ENCODE data around the gene ORC2.

Gene ORC2

GRCh38 chr2:200939832-200940231, 23.6 kb downstream of the ORC2 start:
- TF ChIP-seq USF1 (IDR thresholded peaks at IDR 0.05) (no peak), RAD21 (IDR thresholded peaks at IDR 0.05; ENCODE audit: low read depth) (no peak), FOXM1 (IDR thresholded peaks at IDR 0.05; ENCODE audit: borderline replicate concordance, low read depth) (no peak), EGR1 (IDR thresholded peaks at IDR 0.05) (no peak), CREB1 (IDR thresholded peaks at IDR 0.05; ENCODE audit: low read depth) (no peak), YY1 (IDR thresholded peaks at IDR 0.05; ENCODE audit: low read depth) (no peak), TEAD4 (IDR thresholded peaks at IDR 0.05) (no peak), EP300 (IDR thresholded peaks at IDR 0.05; ENCODE audit: borderline replicate concordance) (no peak), TCF12 (IDR thresholded peaks at IDR 0.05; ENCODE audit: low read depth) (no peak), REST (IDR thresholded peaks at IDR 0.05; ENCODE audit: low read depth) (no peak), MAX (IDR thresholded peaks at IDR 0.05) (no peak), NFIC (IDR thresholded peaks at IDR 0.05) (no peak), CEBPB (IDR thresholded peaks at IDR 0.05) (no peak), TAF1 (IDR thresholded peaks at IDR 0.05; ENCODE audit: low read depth) (no peak), ZBTB7A (IDR thresholded peaks at IDR 0.05; ENCODE audit: low read depth) (no peak)

- TF ChIP-seq NFIC (IDR thresholded peaks at IDR 0.05) (no peak), TAF1 (IDR thresholded peaks at IDR 0.05; ENCODE audit: low read depth) (no peak), EP300 (IDR thresholded peaks at IDR 0.05; ENCODE audit: borderline replicate concordance) (no peak), TEAD4 (IDR thresholded peaks at IDR 0.05) (no peak), REST (IDR thresholded peaks at IDR 0.05; ENCODE audit: low read depth) (no peak), FOXM1 (IDR thresholded peaks at IDR 0.05; ENCODE audit: borderline replicate concordance, low read depth) (no peak), ZBTB7A (IDR thresholded peaks at IDR 0.05; ENCODE audit: low read depth) (no peak), EGR1 (IDR thresholded peaks at IDR 0.05) (no peak), MAX (IDR thresholded peaks at IDR 0.05) (no peak), TCF12 (IDR thresholded peaks at IDR 0.05; ENCODE audit: low read depth) (no peak), RAD21 (IDR thresholded peaks at IDR 0.05; ENCODE audit: low read depth) (no peak), USF1 (IDR thresholded peaks at IDR 0.05) (no peak), CREB1 (IDR thresholded peaks at IDR 0.05; ENCODE audit: low read depth) (no peak), YY1 (IDR thresholded peaks at IDR 0.05; ENCODE audit: low read depth) (no peak), CEBPB (IDR thresholded peaks at IDR 0.05) (no peak)
Measured at GRCh38 chr2:200930947-200931626, 32.4 kb downstream of the ORC2 start.

GRCh38 chr2:200929334-200930249, 33.9 kb downstream of the ORC2 start:
- no peak for TF ChIP-seq NFIC (IDR thresholded peaks at IDR 0.05)

- no peak for TF ChIP-seq TEAD4 (IDR thresholded peaks at IDR 0.05)
- TF ChIP-seq CREB1 (IDR thresholded peaks at IDR 0.05; ENCODE audit: low read depth) = no peak
- no peak for TF ChIP-seq EP300 (IDR thresholded peaks at IDR 0.05; ENCODE audit: borderline replicate concordance)
- TF ChIP-seq TAF1 (IDR thresholded peaks at IDR 0.05; ENCODE audit: low read depth) = no peak
- TF ChIP-seq MAX (IDR thresholded peaks at IDR 0.05) = no peak
- no peak for TF ChIP-seq EGR1 (IDR thresholded peaks at IDR 0.05)
- no peak for TF ChIP-seq ZBTB7A (IDR thresholded peaks at IDR 0.05; ENCODE audit: low read depth)
- TF ChIP-seq CEBPB (IDR thresholded peaks at IDR 0.05) = no peak
- no peak for TF ChIP-seq RAD21 (IDR thresholded peaks at IDR 0.05; ENCODE audit: low read depth)
- TF ChIP-seq YY1 (IDR thresholded peaks at IDR 0.05; ENCODE audit: low read depth) = no peak
- no peak for TF ChIP-seq FOXM1 (IDR thresholded peaks at IDR 0.05; ENCODE audit: borderline replicate concordance, low read depth)
- no peak for TF ChIP-seq REST (IDR thresholded peaks at IDR 0.05; ENCODE audit: low read depth)
- no peak for TF ChIP-seq TCF12 (IDR thresholded peaks at IDR 0.05; ENCODE audit: low read depth)
- TF ChIP-seq NFIC (IDR thresholded peaks at IDR 0.05) = no peak
- TF ChIP-seq USF1 (IDR thresholded peaks at IDR 0.05) = no peak
Measured at GRCh38 chr2:200922439-200922838, 41.0 kb downstream of the ORC2 start.
